Urinary bladder (tissue), 4 donors: ENCODE results near the gene TXNRD1. TPM values are rescaled to one million over a fixed set of nuclear protein-coding genes. Genes with fewer than 3 reads are reported as not detected.
"Not testable (repeated sequence)": the region's sequence is repeated elsewhere in the genome, so short reads cannot be mapped to it uniquely, and the experiment has no call there.

Source experiments
- DNase-seq: peaks from one replicate; pipeline ENCODE4 v3.0.0-alpha.2; 2015; ENCODE audit errors: extremely low spot score
- H3K27ac ChIP-seq: one replicate; pipeline ENCODE4 v1.5.1; 2013; ENCODE audit warnings: low read depth, mild to moderate bottlenecking, moderate library complexity
- H3K36me3 ChIP-seq: one replicate; pipeline ENCODE4 v1.6.1; 2013; ENCODE audit warnings: mild to moderate bottlenecking, moderate library complexity; ENCODE audit not compliant: insufficient read depth
- H3K4me1 ChIP-seq: one replicate; pipeline ENCODE4 v1.6.1; 2013; ENCODE audit warnings: mild to moderate bottlenecking, moderate library complexity; ENCODE audit not compliant: insufficient read depth
- H3K4me3 ChIP-seq: one replicate; pipeline ENCODE4 v1.5.1; 2013; ENCODE audit warnings: low read depth, low read length
- WGBS: extraction: QIAGEN DNeasy Blood & Tissue Kit; methylation state at CpG from one replicate; pipeline ENCODE4 v1.1.7; 2013; 5-methylcytosine and 5-hydroxymethylcytosine counted together
- polyA plus RNA-seq: library from polyadenylated mRNA; stranded (reverse); fragments of 200-250 nt; gene quantifications from one replicate; pipeline ENCODE4 v1.2.3, GENCODE V29; 2013
- total RNA-seq: library from RNA; depleted of rRNA; stranded (reverse); fragments of >200 nt; gene quantifications from one replicate; pipeline ENCODE4 v1.2.3, GENCODE V29; 2014
- donor health status: healthy with polysubstance abuse.
- donor health status: healthy.

TXNRD1 gene
- total and polyA plus RNA-seq, 2 donors = 69.4 to 267 TPM

- Histone ChIP-seq H3K27ac (no peak overlapping the region), H3K4me3 (no peak overlapping the region), H3K4me1 (no peaks in the 10 kb centered on the region), H3K36me3 (no peaks in the 10 kb centered on the region)
- WGBS = 80% methylated on average over 4 of the region's 4 CpGs
- no peak for DNase-seq
Measured at GRCh38 chr12:104212516-104212915, 3.1 kb upstream of the TXNRD1 start.

DNA sequence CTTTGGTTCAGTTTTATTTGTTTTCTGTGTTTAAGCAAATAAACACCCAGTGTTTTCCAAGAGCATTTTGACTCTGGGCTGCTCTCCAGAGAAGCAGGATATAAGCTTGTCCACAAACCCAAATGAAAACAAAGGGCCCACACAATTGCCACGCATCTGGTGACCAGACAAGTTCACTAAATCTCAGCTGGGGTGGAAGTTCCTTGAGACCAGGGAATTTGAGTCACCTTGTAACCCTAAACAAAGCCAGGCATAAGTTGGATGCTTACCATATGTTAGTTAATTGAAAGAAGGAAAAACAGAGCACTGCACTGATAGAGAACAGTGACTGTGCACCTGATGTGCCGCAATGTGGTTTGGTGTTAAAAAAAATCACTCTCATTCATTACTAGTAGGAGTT lies 1.6 kb upstream of the TXNRD1 start:
- H3K36me3 ChIP-seq = no peaks in the 10 kb centered on the region
- 69% methylated on average over 2 of the region's 2 CpGs for WGBS
- no peak for DNase-seq
- no peak overlapping the region for H3K27ac ChIP-seq
- no peaks in the 10 kb centered on the region for H3K4me1 ChIP-seq
- H3K4me3 ChIP-seq = no peak overlapping the region

DNA sequence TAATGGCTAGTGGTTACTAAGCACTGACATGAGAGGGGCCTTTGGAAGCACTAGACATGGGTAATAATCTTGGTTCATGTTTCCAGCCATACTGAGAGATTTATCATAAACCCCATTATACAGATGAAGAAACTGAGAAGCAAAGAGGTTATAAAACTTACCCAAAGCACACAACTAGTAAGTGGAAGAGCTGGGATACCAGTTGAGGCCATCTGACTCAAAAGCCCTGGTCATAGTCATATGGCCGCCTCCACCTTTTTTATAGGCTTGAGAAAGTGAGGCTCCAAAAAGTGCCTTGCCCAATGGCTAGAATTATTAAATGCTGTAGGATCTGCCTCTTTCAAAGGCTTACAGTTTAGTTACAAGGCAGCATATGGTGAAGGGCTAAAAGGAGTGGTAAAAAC lies 944 bp downstream of the TXNRD1 start:
- WGBS = 100% methylated on average over 1 of the region's 1 CpG
- Histone ChIP-seq H3K4me1 (no peaks in the 10 kb centered on the region), H3K27ac (no peak overlapping the region), H3K4me3 (peak overlapping the region; percentile 56), H3K36me3 (no peaks in the 10 kb centered on the region)
- no peak for DNase-seq

- 94% methylated on average over 2 of the region's 2 CpGs for WGBS
- H3K27ac ChIP-seq, H3K36me3 ChIP-seq, H3K4me1 ChIP-seq, DNase-seq, H3K4me3 ChIP-seq: not testable (repeated sequence)
Measured at GRCh38 chr12:104218506-104218905, 2.9 kb downstream of the TXNRD1 start.

DNA sequence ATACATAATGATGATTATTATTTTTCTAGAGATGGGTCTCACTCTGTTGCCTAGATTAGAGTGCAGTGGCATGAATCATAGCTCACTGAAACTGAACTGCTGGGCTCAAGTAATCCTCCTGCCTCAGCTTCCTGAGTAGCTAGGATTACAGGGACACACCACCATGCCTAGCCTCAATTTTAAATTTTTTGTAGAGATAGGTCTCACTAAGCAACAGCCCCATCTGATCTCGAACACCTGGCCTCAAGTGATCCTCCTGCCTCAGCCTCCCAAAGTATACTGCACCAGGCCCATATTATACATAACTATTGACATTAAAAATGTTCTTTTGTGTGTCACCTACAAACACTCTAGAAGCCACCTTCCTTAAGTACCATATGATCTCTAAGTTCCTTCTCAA lies 3.4 kb downstream of the TXNRD1 start:
- Histone ChIP-seq H3K36me3 (no peaks in the 10 kb centered on the region), H3K4me3 (no peak overlapping the region), H3K27ac (no peak overlapping the region), H3K4me1 (no peaks in the 10 kb centered on the region)
- DNase-seq = no peak
- WGBS = 87% methylated on average over 1 of the region's 1 CpG

- Histone ChIP-seq H3K36me3 (no peaks in the 10 kb centered on the region), H3K27ac (no peak overlapping the region), H3K4me3 (no peak overlapping the region), H3K4me1 (no peaks in the 10 kb centered on the region)
- DNase-seq = peak; percentile 55
- WGBS = 10% methylated on average over 4 of the region's 4 CpGs
Measured at GRCh38 chr12:104219361-104219892, 3.8 kb downstream of the TXNRD1 start.

- 40% methylated on average over 4 of the region's 4 CpGs for WGBS
- H3K4me3 ChIP-seq = no peak overlapping the region
- no peaks in the 10 kb centered on the region for H3K4me1 ChIP-seq
- no peaks in the 10 kb centered on the region for H3K36me3 ChIP-seq
- peak overlapping the region; percentile 43 for H3K27ac ChIP-seq
- peak; percentile 45 for DNase-seq
Measured at GRCh38 chr12:104219908-104220404, 4.4 kb downstream of the TXNRD1 start.

GRCh38 chr12:104220931-104221330 lies 5.4 kb downstream of the TXNRD1 start:
- no peak for DNase-seq
- no peak overlapping the region for H3K4me3 ChIP-seq

GRCh38 chr12:104222976-104223375 lies 7.4 kb downstream of the TXNRD1 start:
- 31% methylated on average over 1 of the region's 1 CpG for WGBS
- Histone ChIP-seq H3K27ac (no peak overlapping the region), H3K4me3 (no peak overlapping the region), H3K4me1 (no peaks in the 10 kb centered on the region), H3K36me3 (no peaks in the 10 kb centered on the region)
- DNase-seq = no peak

More at GRCh38 chr12:104220931-104221330, 5.4 kb downstream of the TXNRD1 start:
- WGBS = 96% methylated on average over 6 of the region's 6 CpGs
- Histone ChIP-seq H3K36me3 (no peaks in the 10 kb centered on the region), H3K4me1 (no peaks in the 10 kb centered on the region), H3K27ac (no peak overlapping the region)

GRCh38 chr12:104223712-104224111 lies 8.1 kb downstream of the TXNRD1 start:
- WGBS = 77% methylated on average over 2 of the region's 2 CpGs
- DNase-seq = no peak
- no peaks in the 10 kb centered on the region for H3K36me3 ChIP-seq

DNA sequence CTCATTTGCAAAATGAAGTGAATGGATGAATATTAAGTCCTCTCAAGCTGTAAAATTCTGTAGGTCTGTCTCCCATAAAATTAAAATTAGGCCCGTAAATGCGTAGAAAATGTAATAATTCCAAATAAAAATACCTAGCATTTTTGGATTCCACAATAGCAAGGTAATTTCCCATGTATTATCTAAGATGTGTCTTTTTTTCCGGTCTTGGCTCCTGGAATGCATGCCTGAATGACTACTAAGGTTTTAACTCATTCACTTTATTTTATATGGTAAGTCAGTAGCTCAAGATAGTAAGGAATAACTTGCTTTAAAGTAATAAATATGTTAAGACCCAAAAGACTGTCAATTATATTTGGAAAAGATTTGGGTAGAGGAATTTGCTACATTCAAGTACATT lies 11.1 kb downstream of the TXNRD1 start:
- Histone ChIP-seq H3K27ac (no peak overlapping the region), H3K4me1 (no peaks in the 10 kb centered on the region), H3K36me3 (no peaks in the 10 kb centered on the region), H3K4me3 (no peak overlapping the region)
- WGBS = 64% methylated on average over 3 of the region's 3 CpGs
- DNase-seq = no peak

More at GRCh38 chr12:104223712-104224111, 8.1 kb downstream of the TXNRD1 start:
- Histone ChIP-seq H3K27ac (no peak overlapping the region), H3K4me1 (no peaks in the 10 kb centered on the region), H3K4me3 (no peak overlapping the region)

- Histone ChIP-seq H3K4me1 (no peaks in the 10 kb centered on the region), H3K36me3 (no peaks in the 10 kb centered on the region), H3K4me3 (no peak overlapping the region), H3K27ac (no peak overlapping the region)
- no peak for DNase-seq
- 85% methylated on average over 8 of the region's 8 CpGs for WGBS
Measured at GRCh38 chr12:104230304-104231095, 14.9 kb downstream of the TXNRD1 start.

DNA sequence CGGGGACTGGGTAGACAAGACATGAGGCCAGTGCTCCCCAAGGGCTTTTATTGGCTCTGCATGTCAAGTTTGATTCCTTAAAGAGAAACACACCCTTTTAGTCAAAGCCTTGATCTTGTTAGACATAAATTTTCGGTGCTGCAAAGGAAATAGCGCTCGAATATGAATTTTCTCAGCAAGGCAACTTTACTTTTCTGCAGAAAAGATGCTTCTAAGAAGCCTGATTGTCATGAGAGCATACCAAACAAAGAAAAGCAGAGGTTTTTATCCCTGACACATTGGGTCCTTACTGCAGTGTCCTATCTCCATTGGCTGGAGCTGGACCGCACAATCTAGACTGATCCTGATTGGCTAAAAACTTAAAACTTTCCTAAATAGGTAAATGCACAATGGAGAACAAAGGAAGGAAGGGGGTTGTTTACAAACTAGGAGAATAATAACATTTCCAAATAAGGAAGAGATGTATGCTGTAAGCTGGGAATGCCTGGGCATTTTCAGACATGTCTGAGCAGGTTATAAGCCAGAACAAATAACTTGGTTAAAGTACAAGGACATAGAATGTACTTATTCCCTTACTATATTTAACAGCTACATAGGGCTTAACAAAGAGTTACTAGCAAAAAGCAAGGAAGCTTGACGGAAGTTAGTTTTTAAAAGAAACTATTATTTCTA lies 17.2 kb downstream of the TXNRD1 start:
- 97% methylated on average over 6 of the region's 6 CpGs for WGBS
- Histone ChIP-seq H3K4me1 (no peaks in the 10 kb centered on the region), H3K36me3 (no peaks in the 10 kb centered on the region), H3K27ac (no peak overlapping the region), H3K4me3 (no peak overlapping the region)
- DNase-seq = no peak
